Measurements from ENCODE around the gene RASGRP4. TPM values are rescaled to one million over a fixed set of nuclear protein-coding genes. Genes with fewer than 3 reads are reported as not detected.

The RASGRP4 gene
- total RNA-seq, 1 experiment from 2014 or later: not detected

DNA sequence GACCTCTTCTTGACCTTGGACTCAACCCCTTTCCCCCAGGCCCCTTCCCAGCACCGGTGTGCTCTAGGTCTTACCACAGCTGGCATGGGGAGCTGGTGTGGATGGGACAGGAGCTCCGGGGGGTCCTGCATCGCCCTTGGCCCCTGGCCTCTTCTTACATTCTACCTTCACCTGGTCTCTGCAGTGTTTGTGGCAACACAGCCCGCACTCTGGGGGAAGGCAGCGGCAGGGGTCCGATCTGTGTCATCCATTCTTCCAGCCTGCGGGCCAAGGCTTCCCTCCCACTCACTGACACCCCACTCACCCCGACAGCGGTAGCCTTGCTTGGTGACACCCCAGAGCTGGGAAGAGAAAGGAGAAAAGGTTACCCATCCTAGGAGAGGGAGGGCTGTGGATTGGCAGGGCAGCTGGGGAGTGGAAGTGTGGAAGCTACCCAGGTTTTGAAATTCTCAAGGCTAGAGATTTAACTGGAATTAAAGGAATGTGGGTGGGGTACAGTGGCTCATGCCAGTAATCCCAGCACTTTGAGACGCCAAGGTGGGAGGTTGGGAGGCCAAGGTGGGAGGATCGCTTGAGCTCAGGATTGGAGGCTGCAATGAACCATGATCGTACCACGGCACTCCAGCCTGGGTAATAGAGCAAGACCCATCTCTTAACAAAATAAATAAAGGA, 14.8 kb downstream of the RASGRP4 start:
- no peak for DNase-seq (ENCODE audit: low read depth, low spot score)
- CTCF ChIA-PET: interaction anchor here (2.2 kb wide), 1 partner anchor 8 kb away, joined by 7 read pairs; the partner anchor contains the start of gene FAM98C

More for the DNA sequence above, 14.8 kb downstream of the RASGRP4 start:
- no peaks in the 10 kb centered on the region for H3K9me3 ChIP-seq (ENCODE audit: control insufficient read depth in 1 of 2, insufficient read depth in 1 of 2, low read depth in 1 of 2, low read length in 2 of 2)
- H3K27ac ChIP-seq (ENCODE audit: low read depth, low read length): no peak overlapping the region
- no peak overlapping the region for H3K9ac ChIP-seq (ENCODE audit: low read length)
- ChIA-PET RAD21 (ENCODE audit: low non-redundant PET in 1 of 2, low total read pairs in 2 of 2, uncharacterized antibody in 2 of 2, unreplicated experiment in 2 of 2) (no interaction called here), POLR2A (interaction anchor here (0.8 kb wide), 1 partner anchor 11 kb away, joined by 4 read pairs; no protein-coding TSS in a partner anchor)
- intact Hi-C loops (cut with micrococcal nuclease): no loop called here
- no peaks in the 10 kb centered on the region for H3K9me2 ChIP-seq (ENCODE audit: insufficient read depth)
- H2AFZ ChIP-seq (ENCODE audit: low read depth, low read length, poor library complexity, severe bottlenecking): no peak overlapping the region
- H3K36me3 ChIP-seq (ENCODE audit: control insufficient read depth in 1 of 2, insufficient read depth in 2 of 2, low read length in 2 of 2): peaks cover 5 to 6% of the 10 kb centered on the region in 2 experiments; a peak in 2 of 4 replicates
- ATAC-seq: peak; percentile 31; the same call in 1 of the 2 replicates
- H4K20me1 ChIP-seq (ENCODE audit: insufficient read depth): no peaks in the 10 kb centered on the region
- H3K4me1 ChIP-seq (ENCODE audit: control insufficient read depth in 1 of 2, insufficient read depth in 2 of 2, low read length in 2 of 2): peaks cover 2 to 12% of the 10 kb centered on the region in 2 experiments; a peak in 3 of 4 replicates
- H3K27me3 ChIP-seq (ENCODE audit: insufficient read depth, low read length): no peaks in the 10 kb centered on the region
- no peak overlapping the region for H3K4me3 ChIP-seq (replicated peaks in 1 of 2; ENCODE audit: low read depth in 1 of 2, low read length in 2 of 2)
- no peaks in the 10 kb centered on the region for H3K79me2 ChIP-seq (ENCODE audit: insufficient read depth, low read length)
- no peak for TF ChIP-seq SRF (IDR thresholded peaks at IDR 0.05; ENCODE audit: low read depth)
- TF ChIP-seq ZBTB33 (IDR thresholded peaks at IDR 0.05; ENCODE audit: extremely low read depth, insufficient replicate concordance, low read length): no peak
- TF ChIP-seq POLR2AphosphoS5 (IDR thresholded peaks at IDR 0.05; ENCODE audit: low read depth, low read length): no peak
- TF ChIP-seq, protein P1, sequence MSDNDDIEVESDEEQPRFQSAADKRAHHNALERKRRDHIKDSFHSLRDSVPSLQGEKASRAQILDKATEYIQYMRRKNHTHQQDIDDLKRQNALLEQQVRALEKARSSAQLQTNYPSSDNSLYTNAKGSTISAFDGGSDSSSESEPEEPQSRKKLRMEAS (IDR thresholded peaks at IDR 0.05): no peak
- TF ChIP-seq REST (IDR thresholded peaks at IDR 0.05; ENCODE audit: low read depth): no peak
- no peak for TF ChIP-seq EZH2 (IDR thresholded peaks at IDR 0.05)
- TF ChIP-seq ZFX (IDR thresholded peaks at IDR 0.05): no peak
- TF ChIP-seq YY1 (IDR thresholded peaks at IDR 0.05; ENCODE audit: extremely low read depth, insufficient replicate concordance, low read depth, low read length): no peak
- TF ChIP-seq EZH2phosphoT487 (IDR thresholded peaks at IDR 0.05; ENCODE audit: borderline replicate concordance): no peak
- TF ChIP-seq RAD21 (IDR thresholded peaks at IDR 0.05; ENCODE audit: low read depth): no peak
- no peak for TF ChIP-seq SIN3A (IDR thresholded peaks at IDR 0.05; ENCODE audit: low read depth)
- no peak for TF ChIP-seq FOSL1 (IDR thresholded peaks at IDR 0.05; ENCODE audit: low read depth)
- no TSS peak for BruUV-seq (replicated peaks)
- peak overlapping the region; percentile 42 for H3K4me2 ChIP-seq (ENCODE audit: low read length)

All from HCT116 (cell line).